HCT116 (cell line): ENCODE results near the gene URB1. TPM values are rescaled to one million over a fixed set of nuclear protein-coding genes. Genes with fewer than 3 reads are reported as not detected.

Source experiments
- ATAC-seq: fragments of 200-7000 bp; cut with Tn5 transposase; 2 replicates; pipeline ENCODE4 v1.9.1; 2020; ENCODE audit warnings: mild to moderate bottlenecking, moderate library complexity
- BruUV-seq: library from RNA; stranded (reverse); fragments of 400-500 nt; replicated peaks from 2 replicates; lab custom pipeline; 2021; lab: Mats Ljungman, UMichigan
- CTCF ChIA-PET: fragments of 300-600 bp; sonication (Branson Sonifier 250); formaldehyde crosslinking; loops from one replicate; lab custom pipeline; 2021; ENCODE audit warnings: antibody characterized with exemption; lab: Charles Lee
- POLR2A ChIA-PET: fragments of 300-600, 350-600 bp; sonication (Branson Sonifier 250); formaldehyde crosslinking; loops from one replicate; lab custom pipeline; 2021; ENCODE audit warnings: antibody characterized with exemption; lab: Charles Lee
- RAD21 ChIA-PET, 2 experiments: fragments of 300-600 bp; sonication (Branson Sonifier 250); formaldehyde crosslinking; loops; one replicate each; lab custom pipeline; 2023; ENCODE audit warnings: low total read pairs in 2 of 2; ENCODE audit not compliant: uncharacterized antibody in 2 of 2, unreplicated experiment in 2 of 2, low non-redundant PET in 1 of 2; lab: Charles Lee
- DNase-seq: peaks from one replicate; pipeline ENCODE4 v3.0.0-alpha.2; 2010; ENCODE audit warnings: low read depth, low spot score
- H2AFZ ChIP-seq: fragments of 200-600 bp; shearing (Covaris generic), sonication (generic); 2 replicates; pipeline ENCODE4 v1.6.1; 2017; ENCODE audit warnings: low read depth, mixed run types, mixed read lengths, antibody characterized with exemption, low read length; ENCODE audit not compliant: poor library complexity, severe bottlenecking
- H3K27ac ChIP-seq: 2 replicates; pipeline ENCODE4 v1.5.1; 2012; ENCODE audit warnings: low read depth, low read length
- H3K27me3 ChIP-seq: fragments of 200-600 bp; sonication (generic); 2 replicates; pipeline ENCODE4 v1.6.1; 2016; ENCODE audit warnings: mixed run types, low read length, mixed read lengths; ENCODE audit not compliant: insufficient read depth
- H3K36me3 ChIP-seq, 2 experiments: fragments of 200-500 bp in 1 of 2; fragments of 200-600 bp in 1 of 2; sonication (Bioruptor generic) in 1 of 2; sonication (generic) in 1 of 2; 2 replicates each; pipeline versions ENCODE4 v1.5.1 to v1.6.1; 2014 to 2016; ENCODE audit warnings: low read length in 2 of 2, inconsistent platforms in 1 of 2, mixed read lengths in 1 of 2, mixed run types in 1 of 2; ENCODE audit not compliant: insufficient read depth in 2 of 2, control insufficient read depth in 1 of 2
- H3K4me1 ChIP-seq, 2 experiments: fragments of 200-600 bp in 1 of 2; sonication (generic) in 1 of 2; 2 replicates each; pipeline versions ENCODE4 v1.5.1 to v1.6.1; 2012 to 2017; ENCODE audit warnings: low read length in 2 of 2, inconsistent platforms in 1 of 2, mild to moderate bottlenecking in 1 of 2, mixed read lengths in 1 of 2, mixed run types in 1 of 2, moderate library complexity in 1 of 2; ENCODE audit not compliant: insufficient read depth in 2 of 2, control insufficient read depth in 1 of 2
- H3K4me2 ChIP-seq: fragments of 200-600 bp; sonication (generic); 2 replicates; pipeline ENCODE4 v1.6.1; 2017; ENCODE audit warnings: mixed run types, low read length, mixed read lengths
- H3K4me3 ChIP-seq, 2 experiments: fragments of 200-600 bp in 1 of 2; sonication (generic) in 1 of 2; replicated peaks in 1 of 2; 2 replicates each; pipeline ENCODE4 v1.5.1; 2011 to 2016; ENCODE audit warnings: low read length in 2 of 2, control low read depth in 1 of 2, low read depth in 1 of 2, mild to moderate bottlenecking in 1 of 2, mixed read lengths in 1 of 2, mixed run types in 1 of 2
- H3K79me2 ChIP-seq: fragments of 200-600 bp; sonication (generic); 2 replicates; pipeline ENCODE4 v1.6.1; 2017; ENCODE audit warnings: mild to moderate bottlenecking, mixed run types, low read length, moderate library complexity, mixed read lengths; ENCODE audit not compliant: insufficient read depth
- H3K9ac ChIP-seq: fragments of 200-600 bp; sonication (generic); 2 replicates; pipeline ENCODE4 v1.6.1; 2016; ENCODE audit warnings: low read length, mixed read lengths
- H3K9me2 ChIP-seq: fragments of 200-600 bp; sonication (generic), shearing (Covaris generic); 2 replicates; pipeline ENCODE4 v1.6.1; 2017; ENCODE audit warnings: mixed run types, mild to moderate bottlenecking, moderate library complexity; ENCODE audit not compliant: insufficient read depth
- H3K9me3 ChIP-seq, 2 experiments: fragments of 200-500 bp in 1 of 2; fragments of 200-600 bp in 1 of 2; sonication (Bioruptor generic) in 1 of 2; sonication (generic) in 1 of 2; 2 replicates each; pipeline ENCODE4 v1.6.1; 2014 to 2017; ENCODE audit warnings: low read length in 2 of 2, mixed read lengths in 2 of 2, inconsistent platforms in 1 of 2, low read depth in 1 of 2, mild to moderate bottlenecking in 1 of 2, mixed run types in 1 of 2, moderate library complexity in 1 of 2; ENCODE audit not compliant: control insufficient read depth in 1 of 2, insufficient read depth in 1 of 2
- H4K20me1 ChIP-seq: fragments of 200-600 bp; sonication (generic), shearing (Covaris generic); 2 replicates; pipeline ENCODE4 v1.6.1; 2017; ENCODE audit warnings: mixed run types, mild to moderate bottlenecking, moderate library complexity; ENCODE audit not compliant: insufficient read depth
- ATF3 ChIP-seq: IDR thresholded peaks from 2 replicates; pipeline ENCODE4 v1.6.1; 2012
- CBX3 ChIP-seq: IDR thresholded peaks from 2 replicates; pipeline ENCODE4 v1.6.1; 2012; ENCODE audit warnings: low read depth
- CEBPB ChIP-seq: IDR thresholded peaks from 2 replicates; pipeline ENCODE4 v1.6.1; 2012; ENCODE audit warnings: low read depth
- CTCF ChIP-seq, 3 experiments: fragments of 200-600 bp in 1 of 3; sonication (generic) in 1 of 3; IDR thresholded peaks in 2 of 3; conservative IDR thresholded peaks in 1 of 3; 2 replicates each; pipeline ENCODE4 v1.5.1; 2012 to 2017; ENCODE audit warnings: low read depth in 2 of 3, low read length in 2 of 3, antibody characterized with exemption in 1 of 3, borderline replicate concordance in 1 of 3, control low read depth in 1 of 3, mild to moderate bottlenecking in 1 of 3, mixed read lengths in 1 of 3, mixed run types in 1 of 3, moderate library complexity in 1 of 3; ENCODE audit not compliant: insufficient read depth in 1 of 3
- EGR1 ChIP-seq: IDR thresholded peaks from 2 replicates; pipeline ENCODE4 v1.6.1; 2012; ENCODE audit warnings: low read depth
- ELF1 ChIP-seq: IDR thresholded peaks from 2 replicates; pipeline ENCODE4 v1.6.1; 2012; ENCODE audit warnings: low read depth, borderline replicate concordance
- EZH2 ChIP-seq: fragments of 200-600 bp; sonication (generic); IDR thresholded peaks from 2 replicates; pipeline ENCODE4 v1.6.1; 2017; ENCODE audit warnings: antibody characterized with exemption, mixed run types
- EZH2phosphoT487 ChIP-seq: fragments of 200-600 bp; IDR thresholded peaks from 2 replicates; pipeline ENCODE4 v1.6.1; 2018; ENCODE audit warnings: antibody characterized with exemption, borderline replicate concordance
- MAX ChIP-seq: IDR thresholded peaks from 2 replicates; pipeline ENCODE4 v1.6.1; 2012
- POLR2A ChIP-seq: IDR thresholded peaks from 2 replicates; pipeline ENCODE4 v1.7.0; 2011; ENCODE audit warnings: borderline replicate concordance; ENCODE audit not compliant: insufficient read depth, insufficient read length; ENCODE audit errors: extremely low read depth
- POLR2AphosphoS5 ChIP-seq: IDR thresholded peaks from 2 replicates; pipeline ENCODE4 v1.6.1; 2011; ENCODE audit warnings: mild to moderate bottlenecking, low read depth, low read length, moderate library complexity
- RAD21 ChIP-seq: IDR thresholded peaks from 2 replicates; pipeline ENCODE4 v1.6.1; 2012; ENCODE audit warnings: low read depth, mild to moderate bottlenecking
- REST ChIP-seq: IDR thresholded peaks from 2 replicates; pipeline ENCODE4 v1.6.1; 2012; ENCODE audit warnings: low read depth
- SIN3A ChIP-seq: IDR thresholded peaks from 2 replicates; pipeline ENCODE4 v1.6.1; 2012; ENCODE audit warnings: low read depth
- SP1 ChIP-seq: IDR thresholded peaks from 2 replicates; pipeline ENCODE4 v1.6.1; 2012; ENCODE audit warnings: low read depth
- SRF ChIP-seq: IDR thresholded peaks from 2 replicates; pipeline ENCODE4 v1.6.1; 2012; ENCODE audit warnings: low read depth
- ZBTB33 ChIP-seq: IDR thresholded peaks from 2 replicates; pipeline ENCODE4 v1.6.1; 2011; ENCODE audit warnings: mild to moderate bottlenecking, low read length, moderate library complexity; ENCODE audit not compliant: insufficient replicate concordance; ENCODE audit errors: extremely low read depth
- ZNF274 ChIP-seq: fragments of 200-500 bp; sonication (Bioruptor generic); IDR thresholded peaks from 2 replicates; pipeline ENCODE4 v1.6.1; 2014; ENCODE audit warnings: mild to moderate bottlenecking, low read depth, low read length, inconsistent platforms
- intact Hi-C: fragments of 100-400 bp; cut with micrococcal nuclease; formaldehyde crosslinking; loops from 2 replicates; pipeline ENCODE4 v1.10.0; 2022
- total RNA-seq: library from RNA; stranded (reverse); gene quantifications from one replicate; pipeline ENCODE4 v1.2.1, GENCODE V29; 2021; ENCODE audit not compliant: unreplicated experiment

The URB1 gene
- total RNA-seq, 1 experiment from 2014 or later, result 28.3 TPM

- ChIA-PET CTCF (interaction anchor here (1.9 to 3.7 kb wide), 4 partner anchors 10 to 188 kb away, joined by 5 to 22 read pairs (median 18); no protein-coding TSS in a partner anchor), POLR2A (no interaction called here), RAD21 (no interaction called here)
- Histone ChIP-seq H3K9ac (peak overlapping the region; percentile 90), H3K4me1 (peaks cover 29 to 43% of the 10 kb centered on the region in 2 experiments; a peak in 3 of 4 replicates), H4K20me1 (no peaks in the 10 kb centered on the region), H3K4me2 (peak overlapping the region; percentile 99), H3K27ac (peak overlapping the region; percentile 98), H3K4me3 (peak overlapping the region; percentile 77 to 85), H3K79me2 (peaks cover 55% of the 10 kb centered on the region), H3K9me3 (no peaks in the 10 kb centered on the region), H3K27me3 (no peaks in the 10 kb centered on the region), H3K9me2 (no peaks in the 10 kb centered on the region), H3K36me3 (peaks cover 0 to 4% of the 10 kb centered on the region in 2 experiments; a peak in 1 of 4 replicates), H2AFZ (no peak overlapping the region)
- ATAC-seq (peak; percentile 22), DNase-seq (no peak)
- BruUV-seq, result no TSS peak
- intact Hi-C loops, result no loop called here
- no peak for TF ChIP-seq POLR2AphosphoS5
- no peak for TF ChIP-seq MAX
- TF ChIP-seq ATF3, result no peak
- no peak for TF ChIP-seq ELF1
- TF ChIP-seq CTCF (IDR thresholded peaks at IDR 0.05 in 2 of 3, conservative IDR thresholded peaks at IDR 0.05 in 1 of 3; ENCODE audit: borderline replicate concordance in 1 of 3, insufficient read depth in 1 of 3, low read depth in 2 of 3, low read length in 2 of 3), result no peak
- no peak for TF ChIP-seq ZNF274
- no peak for TF ChIP-seq POLR2A
- TF ChIP-seq CEBPB, result no peak
- no peak for TF ChIP-seq ZBTB33
- TF ChIP-seq EZH2, result no peak
- no peak for TF ChIP-seq SIN3A
- no peak for TF ChIP-seq EZH2phosphoT487
- TF ChIP-seq RAD21, result no peak
- TF ChIP-seq SP1, result no peak
- no peak for TF ChIP-seq SRF
- no peak for TF ChIP-seq REST
- no peak for TF ChIP-seq CBX3
- no peak for TF ChIP-seq EGR1
These were observed 20.2 kb upstream of the URB1 start for GRCh38 chr21:32413015-32413504.
